RWPE1 (cell line): Measurements from ENCODE around the gene PRXL2A.
"Not testable (repeated sequence)": the region's sequence is repeated elsewhere in the genome, so short reads cannot be mapped to it uniquely, and the experiment has no call there.

Experiments
- CTCF ChIA-PET: fragments of 350-600 bp; sonication (Branson Sonifier 250); formaldehyde crosslinking; extraction: SDS; loops from one replicate; lab custom pipeline; 2021; lab: Yijun Ruan, JAX
- POLR2A ChIA-PET: fragments of 400-600 bp; formaldehyde crosslinking; extraction: SDS; loops from one replicate; lab custom pipeline; 2020; ENCODE audit warnings: antibody characterized with exemption; ENCODE audit not compliant: low non-redundant PET; lab: Yijun Ruan, JAX
- DNase-seq: peaks from one replicate; pipeline ENCODE4 v3.0.0; 2012; ENCODE audit warnings: low spot score
- H3K27ac ChIP-seq: fragments of 450-650 bp; 2 replicates; pipeline ENCODE4 v1.5.1; 2017
- CTCF ChIP-seq: fragments of 450-650 bp; conservative IDR thresholded peaks from 2 replicates; pipeline ENCODE4 v1.5.1; 2017; ENCODE audit warnings: low read depth, mild to moderate bottlenecking

Gene PRXL2A

GRCh38 chr10:80413271-80413996 is 5.1 kb downstream of the PRXL2A start:
- ChIA-PET POLR2A (no interaction called here), CTCF (interaction anchor here (0.5 to 1.0 kb wide), 4 partner anchors 13 to 1230 kb away, joined by 3 to 4 read pairs (median 4); no protein-coding TSS in a partner anchor)
- peak; percentile 68 for DNase-seq

GRCh38 chr10:80414142-80414895 is 6.0 kb downstream of the PRXL2A start:
- CTCF ChIA-PET = interaction anchor here (0.6 to 1.0 kb wide), 4 partner anchors 12 to 281 kb away, joined by 3 to 4 read pairs (median 4); no protein-coding TSS in a partner anchor
- DNase-seq = no peak
- POLR2A ChIA-PET = no interaction called here
- no peak for TF ChIP-seq CTCF
- peak overlapping the region; percentile 75 for H3K27ac ChIP-seq

More at GRCh38 chr10:80413271-80413996, 5.1 kb downstream of the PRXL2A start:
- TF ChIP-seq CTCF = no peak
- peak overlapping the region; percentile 75 for H3K27ac ChIP-seq

GRCh38 chr10:80415734-80416478 is 7.6 kb downstream of the PRXL2A start:
- no peak for DNase-seq
- POLR2A ChIA-PET = no interaction called here
- CTCF ChIA-PET = interaction anchor here (0.6 kb wide), 1 partner anchor 181 kb away, joined by 5 read pairs; no protein-coding TSS in a partner anchor
- no peak for TF ChIP-seq CTCF
- no peak overlapping the region for H3K27ac ChIP-seq

GRCh38 chr10:80416479-80417098 is 8.2 kb downstream of the PRXL2A start:
- no peak for TF ChIP-seq CTCF
- ChIA-PET POLR2A (no interaction called here), CTCF (no interaction called here)

GRCh38 chr10:80417256-80417655 is 8.9 kb downstream of the PRXL2A start:
- CTCF ChIA-PET, DNase-seq, H3K27ac ChIP-seq, POLR2A ChIA-PET: not testable (repeated sequence)

More at GRCh38 chr10:80416479-80417098, 8.2 kb downstream of the PRXL2A start:
- no peak for DNase-seq
- H3K27ac ChIP-seq = no peak overlapping the region

GRCh38 chr10:80421050-80421706 is 12.8 kb downstream of the PRXL2A start:
- no peak overlapping the region for H3K27ac ChIP-seq
- no peak for TF ChIP-seq CTCF
- ChIA-PET CTCF (interaction anchor here (0.8 to 1.1 kb wide), 2 partner anchors 9 to 84 kb away, joined by 3 to 4 read pairs; no protein-coding TSS in a partner anchor), POLR2A (no interaction called here)
- no peak for DNase-seq
